ENCODE data around the gene MATCAP1.

DNA sequence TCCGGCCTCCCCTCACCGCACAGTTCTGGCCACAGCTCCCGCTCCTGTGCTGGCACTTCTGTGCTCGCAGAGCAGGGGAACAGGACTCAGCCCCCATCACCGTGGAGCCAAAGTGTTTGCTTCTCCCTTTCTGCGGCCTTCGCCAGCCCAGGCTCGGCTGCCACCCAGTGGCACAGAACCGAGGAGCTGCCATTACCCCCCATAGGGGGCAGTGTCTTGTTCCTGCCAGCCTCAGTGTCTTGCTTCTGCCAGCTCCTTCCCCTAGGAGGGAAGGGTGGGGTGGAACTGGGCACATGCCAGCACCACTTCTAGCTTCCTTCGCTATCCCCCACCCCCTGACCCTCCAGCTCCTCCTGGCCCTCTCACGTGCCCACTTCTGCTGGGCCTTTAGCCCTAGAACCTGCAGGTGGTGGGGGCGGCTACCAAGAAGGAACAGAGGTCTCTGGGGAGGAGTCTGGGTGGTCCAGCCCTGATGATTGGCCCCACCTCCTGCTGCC is 14.5 kb upstream of the MATCAP1 start:
- TF ChIP-seq CTCF (conservative IDR thresholded peaks at IDR 0.05 in 1 of 2, IDR thresholded peaks at IDR 0.05 in 1 of 2; ENCODE audit: extremely low read depth in 1 of 2, insufficient read depth in 1 of 2, low read depth in 1 of 2, low read length in 2 of 2) (peak; percentile 98 to 99), EZH2 (IDR thresholded peaks at IDR 0.05; ENCODE audit: borderline replicate concordance, low read length) (no peak)

All from mammary epithelial cell (primary cell).